ENCODE measurements around the gene SETD1A. TPM values are rescaled to one million over a fixed set of nuclear protein-coding genes. Genes with fewer than 3 reads are reported as not detected.

Gene SETD1A
- 14.9 and 15.0 TPM in 2 replicates for polyA plus RNA-seq (2013)

GRCh38 chr16:30957456-30958174 is at the start of gene SETD1A:
Gene SETD1A, plus strand, starts transcription at chr16:30957754. Its CDS starts 978 bp downstream, at chr16:30958732.
- Histone ChIP-seq H4K12ac (ENCODE audit: low read depth, low read length) (peak within 1 kb of the TSS; percentile 92), H3K79me2 (ENCODE audit: control insufficient read depth, insufficient read depth, low read length, poor library complexity) (peaks cover 6% of the 10 kb centered on the region), H3K4me1 (ENCODE audit: control insufficient read depth in 1 of 2, insufficient read depth in 2 of 2, low read length in 2 of 2) (peaks cover 9 to 12% of the 10 kb centered on the region in 2 experiments), H3K18ac (ENCODE audit: low read length) (peak within 1 kb of the TSS; percentile 93), H4K8ac (ENCODE audit: low read depth, low read length) (peak within 1 kb of the TSS; percentile 96), H3K4me2 (ENCODE audit: low read length) (peak within 1 kb of the TSS; percentile 79), H3K23ac (ENCODE audit: low read length) (no peak within 1 kb of the TSS), H3K9me3 (ENCODE audit: insufficient read depth, low read depth, low read length) (no peaks in the 10 kb centered on the region), H3K27ac (ENCODE audit: low read depth, low read length) (peak within 1 kb of the TSS; percentile 96), H2BK120ac (ENCODE audit: insufficient read depth, low read length, poor library complexity) (peak within 1 kb of the TSS; percentile 99), H2BK5ac (ENCODE audit: low read depth, low read length, poor library complexity) (peak within 1 kb of the TSS; percentile 97), H3K9ac (ENCODE audit: low read length) (peak within 1 kb of the TSS; percentile 99), H3K14ac (ENCODE audit: low read length) (peak within 1 kb of the TSS; percentile 91), H3K4me3 (ENCODE audit: low read depth, low read length) (peak within 1 kb of the TSS; percentile 84), H3K4ac (ENCODE audit: low read depth, low read length) (peak within 1 kb of the TSS; percentile 75), H2AK5ac (ENCODE audit: low read length) (no peak within 1 kb of the TSS), H3K79me1 (ENCODE audit: low read length) (peaks cover 8% of the 10 kb centered on the region), H3K27me3 (ENCODE audit: insufficient read depth, low read length) (no peaks in the 10 kb centered on the region), H3K36me3 (ENCODE audit: control insufficient read depth in 1 of 2, insufficient read depth in 2 of 2, low read length in 2 of 2) (peaks cover 27 to 32% of the 10 kb centered on the region in 2 experiments), H2AFZ (ENCODE audit: insufficient read depth, low read length, poor library complexity) (peak within 1 kb of the TSS; percentile 93), H4K91ac (ENCODE audit: low read depth, low read length) (peak within 1 kb of the TSS; percentile 98), H2BK12ac (ENCODE audit: low read length) (peak within 1 kb of the TSS; percentile 64)
- peak; percentile 93 to 96 for DNase-seq
- no CpG with 5 or more reads among the region's 85 CpGs for WGBS (ENCODE audit: extremely low coverage, insufficient coverage, insufficient read length)

- no peak overlapping the region for H3K4me3 ChIP-seq (ENCODE audit: low read depth, low read length)
- no peak overlapping the region for H4K91ac ChIP-seq (ENCODE audit: low read depth, low read length)
- no CpG with 5 or more reads among the region's 18 CpGs for whole genome bisulfite sequencing (ENCODE audit: extremely low coverage, insufficient coverage, insufficient read length)
- H3K36me3 ChIP-seq (ENCODE audit: control insufficient read depth in 1 of 2, insufficient read depth in 2 of 2, low read length in 2 of 2), result no peaks in the 10 kb centered on the region
- H2BK12ac ChIP-seq (ENCODE audit: low read length), result no peak overlapping the region
- H3K27me3 ChIP-seq (ENCODE audit: insufficient read depth, low read length), result no peaks in the 10 kb centered on the region
- no peak overlapping the region for H3K9ac ChIP-seq (ENCODE audit: low read length)
- peaks cover 7% of the 10 kb centered on the region for H3K9me3 ChIP-seq (ENCODE audit: insufficient read depth, low read depth, low read length)
- H3K27ac ChIP-seq (ENCODE audit: low read depth, low read length), result no peak overlapping the region
- H3K79me1 ChIP-seq (ENCODE audit: low read length), result no peaks in the 10 kb centered on the region
- H2AK5ac ChIP-seq (ENCODE audit: low read length), result no peak overlapping the region
- no peak overlapping the region for H3K18ac ChIP-seq (ENCODE audit: low read length)
- H3K4me2 ChIP-seq (ENCODE audit: low read length), result no peak overlapping the region
- H3K4me1 ChIP-seq (ENCODE audit: control insufficient read depth in 1 of 2, insufficient read depth in 2 of 2, low read length in 2 of 2), result no peaks in the 10 kb centered on the region
- peak overlapping the region; percentile 29 for H3K23ac ChIP-seq (ENCODE audit: low read length)
- no peak overlapping the region for H2BK5ac ChIP-seq (ENCODE audit: low read depth, low read length, poor library complexity)
- H4K8ac ChIP-seq (ENCODE audit: low read depth, low read length), result no peak overlapping the region
- no peaks in the 10 kb centered on the region for H3K79me2 ChIP-seq (ENCODE audit: control insufficient read depth, insufficient read depth, low read length, poor library complexity)
- no peak overlapping the region for H2BK120ac ChIP-seq (ENCODE audit: insufficient read depth, low read length, poor library complexity)
- no peak overlapping the region for H3K4ac ChIP-seq (ENCODE audit: low read depth, low read length)
- H4K12ac ChIP-seq (ENCODE audit: low read depth, low read length), result no peak overlapping the region
- no peak overlapping the region for H3K14ac ChIP-seq (ENCODE audit: low read length)
- DNase-seq, result no peak
- H2AFZ ChIP-seq (ENCODE audit: insufficient read depth, low read length, poor library complexity), result no peak overlapping the region
Measured at GRCh38 chr16:30910427-30911029, 47.0 kb upstream of the SETD1A start.

GRCh38 chr16:30912794-30913412 is 44.7 kb upstream of the SETD1A start:
- Histone ChIP-seq H3K23ac (ENCODE audit: low read length) (no peak overlapping the region), H4K91ac (ENCODE audit: low read depth, low read length) (no peak overlapping the region), H3K9me3 (ENCODE audit: insufficient read depth, low read depth, low read length) (peaks cover 7% of the 10 kb centered on the region), H3K4me2 (ENCODE audit: low read length) (no peak overlapping the region), H3K18ac (ENCODE audit: low read length) (no peak overlapping the region), H2AK5ac (ENCODE audit: low read length) (no peak overlapping the region), H3K27ac (ENCODE audit: low read depth, low read length) (no peak overlapping the region), H3K14ac (ENCODE audit: low read length) (no peak overlapping the region), H3K79me2 (ENCODE audit: control insufficient read depth, insufficient read depth, low read length, poor library complexity) (no peaks in the 10 kb centered on the region), H3K4ac (ENCODE audit: low read depth, low read length) (no peak overlapping the region), H2BK5ac (ENCODE audit: low read depth, low read length, poor library complexity) (no peak overlapping the region), H3K4me1 (ENCODE audit: control insufficient read depth in 1 of 2, insufficient read depth in 2 of 2, low read length in 2 of 2) (peaks cover 0 to 1% of the 10 kb centered on the region in 2 experiments), H2BK12ac (ENCODE audit: low read length) (no peak overlapping the region), H4K8ac (ENCODE audit: low read depth, low read length) (no peak overlapping the region), H3K27me3 (ENCODE audit: insufficient read depth, low read length) (no peaks in the 10 kb centered on the region), H3K4me3 (ENCODE audit: low read depth, low read length) (no peak overlapping the region), H4K12ac (ENCODE audit: low read depth, low read length) (no peak overlapping the region), H3K36me3 (ENCODE audit: control insufficient read depth in 1 of 2, insufficient read depth in 2 of 2, low read length in 2 of 2) (no peaks in the 10 kb centered on the region), H2BK120ac (ENCODE audit: insufficient read depth, low read length, poor library complexity) (no peak overlapping the region), H3K79me1 (ENCODE audit: low read length) (no peaks in the 10 kb centered on the region), H3K9ac (ENCODE audit: low read length) (no peak overlapping the region), H2AFZ (ENCODE audit: insufficient read depth, low read length, poor library complexity) (no peak overlapping the region)
- WGBS (ENCODE audit: extremely low coverage, insufficient coverage, insufficient read length), result no CpG with 5 or more reads among the region's 6 CpGs
- DNase-seq, result no peak

GRCh38 chr16:30914830-30915229 is 42.7 kb upstream of the SETD1A start:
- no peak overlapping the region for H3K18ac ChIP-seq (ENCODE audit: low read length)
- no peaks in the 10 kb centered on the region for H3K79me2 ChIP-seq (ENCODE audit: control insufficient read depth, insufficient read depth, low read length, poor library complexity)
- no peak for DNase-seq
- no peak overlapping the region for H3K9ac ChIP-seq (ENCODE audit: low read length)
- H4K12ac ChIP-seq (ENCODE audit: low read depth, low read length), result no peak overlapping the region
- no peak overlapping the region for H3K23ac ChIP-seq (ENCODE audit: low read length)
- no peak overlapping the region for H4K91ac ChIP-seq (ENCODE audit: low read depth, low read length)
- H3K4me1 ChIP-seq (ENCODE audit: control insufficient read depth in 1 of 2, insufficient read depth in 2 of 2, low read length in 2 of 2), result peaks cover 0 to 1% of the 10 kb centered on the region in 2 experiments
- H3K14ac ChIP-seq (ENCODE audit: low read length), result no peak overlapping the region
- no peak overlapping the region for H2BK120ac ChIP-seq (ENCODE audit: insufficient read depth, low read length, poor library complexity)
- no peaks in the 10 kb centered on the region for H3K36me3 ChIP-seq (ENCODE audit: control insufficient read depth in 1 of 2, insufficient read depth in 2 of 2, low read length in 2 of 2)
- no CpG with 5 or more reads among the region's 3 CpGs for WGBS (ENCODE audit: extremely low coverage, insufficient coverage, insufficient read length)
- H4K8ac ChIP-seq (ENCODE audit: low read depth, low read length), result no peak overlapping the region
- H2AK5ac ChIP-seq (ENCODE audit: low read length), result no peak overlapping the region
- H3K4me2 ChIP-seq (ENCODE audit: low read length), result no peak overlapping the region
- no peaks in the 10 kb centered on the region for H3K27me3 ChIP-seq (ENCODE audit: insufficient read depth, low read length)
- no peak overlapping the region for H3K27ac ChIP-seq (ENCODE audit: low read depth, low read length)
- peaks cover 7% of the 10 kb centered on the region for H3K9me3 ChIP-seq (ENCODE audit: insufficient read depth, low read depth, low read length)
- H2BK5ac ChIP-seq (ENCODE audit: low read depth, low read length, poor library complexity), result no peak overlapping the region
- H2AFZ ChIP-seq (ENCODE audit: insufficient read depth, low read length, poor library complexity), result no peak overlapping the region
- no peak overlapping the region for H3K4ac ChIP-seq (ENCODE audit: low read depth, low read length)
- H2BK12ac ChIP-seq (ENCODE audit: low read length), result no peak overlapping the region
- H3K79me1 ChIP-seq (ENCODE audit: low read length), result no peaks in the 10 kb centered on the region
- H3K4me3 ChIP-seq (ENCODE audit: low read depth, low read length), result no peak overlapping the region
